Loucy (cell line): ENCODE data around the gene ARSI.

Experiments used
- CTCF ChIP-seq: fragments of 200-600 bp; sonication (generic); conservative IDR thresholded peaks from 2 replicates; pipeline ENCODE4 v1.5.1; 2014; ENCODE audit warnings: mild to moderate bottlenecking, antibody characterized with exemption, low read length
- EZH2phosphoT487 ChIP-seq: fragments of 200-600 bp; IDR thresholded peaks from 2 replicates; pipeline ENCODE4 v1.6.1; 2018; ENCODE audit warnings: antibody characterized with exemption, mild to moderate bottlenecking, moderate library complexity, borderline replicate concordance

- TF ChIP-seq CTCF: no peak
- TF ChIP-seq EZH2phosphoT487: no peak
Measured at GRCh38 chr5:150307617-150308426, 5.1 kb upstream of the ARSI start.
